Astrocyte (in vitro differentiated cells and primary cell): Measurements from ENCODE around the gene C6orf89.

ENCODE experiments used
- CTCF ChIP-seq: IDR thresholded peaks from 2 replicates; pipeline ENCODE4 v1.5.1; 2011; ENCODE audit warnings: low read depth, mild to moderate bottlenecking, inconsistent platforms, low read length, moderate library complexity; ENCODE audit not compliant: insufficient read depth
- EZH2 ChIP-seq: IDR thresholded peaks from 2 replicates; pipeline ENCODE4 v1.6.1; 2012; ENCODE audit warnings: mild to moderate bottlenecking, low read length, inconsistent platforms; ENCODE audit not compliant: insufficient read depth

DNA sequence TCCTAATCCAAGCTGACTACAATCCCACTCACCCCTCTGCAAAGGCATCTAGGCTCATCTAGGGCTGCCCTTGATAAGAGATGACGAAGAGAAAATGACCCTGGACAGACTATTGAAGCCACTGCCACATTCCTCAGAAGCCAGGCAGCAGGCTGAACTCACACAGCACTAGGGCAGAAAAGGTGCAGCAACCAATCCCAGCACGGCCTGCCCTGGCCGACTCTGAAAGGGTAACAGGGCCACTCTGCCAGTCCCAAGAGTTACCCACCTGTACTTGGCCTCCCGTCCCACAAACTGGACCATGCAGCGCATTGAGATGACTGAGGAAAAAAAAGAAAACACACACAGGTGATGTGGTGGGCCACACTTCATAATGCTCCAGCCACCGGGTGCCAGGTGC lies 91.2 kb downstream of the C6orf89 start:
- TF ChIP-seq CTCF (no peak), EZH2 (no peak)
